Glomerular visceral epithelial cell (primary cell): ENCODE data around the gene RND2.
"Not testable (repeated sequence)": the region's sequence is repeated elsewhere in the genome, so short reads cannot be mapped to it uniquely, and the experiment has no call there.

Experiments used
- DNase-seq: peaks from one replicate; pipeline ENCODE4 v3.0.0-alpha.2; 2016; ENCODE audit errors: extremely low spot score

RND2 gene

GRCh38 chr17:43027091-43028032 is 2.3 kb downstream of the RND2 start:
- DNase-seq, result no peak

GRCh38 chr17:43028221-43028861 is 3.3 kb downstream of the RND2 start:
- no peak for DNase-seq

- no peak for DNase-seq
These were observed 5.2 kb downstream of the RND2 start for GRCh38 chr17:43030137-43030767.

- no peak for DNase-seq
These were observed 6.6 kb downstream of the RND2 start for GRCh38 chr17:43031666-43032065.

- DNase-seq, result no peak
These were observed 9.2 kb downstream of the RND2 start for GRCh38 chr17:43033948-43034881.

GRCh38 chr17:43034894-43035293 is 9.9 kb downstream of the RND2 start:
- no peak for DNase-seq

GRCh38 chr17:43039646-43040045 is 14.6 kb downstream of the RND2 start:
- DNase-seq, result no peak

- DNase-seq, result no peak
These were observed 15.6 kb downstream of the RND2 start for GRCh38 chr17:43040655-43041054.

GRCh38 chr17:43042025-43042628 is 17.1 kb downstream of the RND2 start:
- no peak for DNase-seq

- no peak for DNase-seq
These were observed 18.3 kb downstream of the RND2 start for GRCh38 chr17:43043307-43043706.

- no peak for DNase-seq
These were observed 19.0 kb downstream of the RND2 start for GRCh38 chr17:43044024-43044423.

GRCh38 chr17:43051969-43052368 is 26.9 kb downstream of the RND2 start:
- DNase-seq, result no peak

GRCh38 chr17:43053008-43053407 is 28.0 kb downstream of the RND2 start:
- DNase-seq, result not testable (repeated sequence)

GRCh38 chr17:43056051-43056450 is 31.0 kb downstream of the RND2 start:
- no peak for DNase-seq

GRCh38 chr17:43062984-43063638 is 38.1 kb downstream of the RND2 start:
- DNase-seq, result no peak

- DNase-seq, result no peak
These were observed 43.7 kb downstream of the RND2 start for GRCh38 chr17:43068570-43069367.

- DNase-seq, result no peak
These were observed 44.4 kb downstream of the RND2 start for GRCh38 chr17:43069368-43069898.

GRCh38 chr17:43070257-43070656 is 45.2 kb downstream of the RND2 start:
- no peak for DNase-seq

- no peak for DNase-seq
These were observed 45.8 kb downstream of the RND2 start for GRCh38 chr17:43070872-43071271.
